ENCODE results near the gene USH2A.

DNA sequence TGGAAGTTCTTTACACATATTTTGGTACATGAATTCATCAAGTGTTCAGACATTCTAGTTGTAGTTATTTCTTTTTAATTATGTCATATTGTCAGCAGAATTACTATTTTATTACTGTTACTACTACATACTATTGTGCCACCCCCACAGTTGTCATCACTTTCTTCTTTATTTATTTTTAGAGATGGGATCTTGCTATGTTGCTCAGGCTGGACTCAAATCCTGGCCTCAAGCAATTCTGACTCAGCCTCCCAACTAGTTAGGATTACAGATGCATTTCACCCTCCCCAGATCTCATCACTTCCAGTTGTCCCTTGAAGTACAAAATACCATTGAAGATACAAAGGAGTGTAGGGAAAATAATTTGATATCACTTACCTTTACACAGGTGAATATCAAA lies 598.2 kb downstream of the USH2A start:
- no peak for TF ChIP-seq EZH2phosphoT487 (IDR thresholded peaks at IDR 0.05; ENCODE audit: low read length)
- TF ChIP-seq, protein P1, sequence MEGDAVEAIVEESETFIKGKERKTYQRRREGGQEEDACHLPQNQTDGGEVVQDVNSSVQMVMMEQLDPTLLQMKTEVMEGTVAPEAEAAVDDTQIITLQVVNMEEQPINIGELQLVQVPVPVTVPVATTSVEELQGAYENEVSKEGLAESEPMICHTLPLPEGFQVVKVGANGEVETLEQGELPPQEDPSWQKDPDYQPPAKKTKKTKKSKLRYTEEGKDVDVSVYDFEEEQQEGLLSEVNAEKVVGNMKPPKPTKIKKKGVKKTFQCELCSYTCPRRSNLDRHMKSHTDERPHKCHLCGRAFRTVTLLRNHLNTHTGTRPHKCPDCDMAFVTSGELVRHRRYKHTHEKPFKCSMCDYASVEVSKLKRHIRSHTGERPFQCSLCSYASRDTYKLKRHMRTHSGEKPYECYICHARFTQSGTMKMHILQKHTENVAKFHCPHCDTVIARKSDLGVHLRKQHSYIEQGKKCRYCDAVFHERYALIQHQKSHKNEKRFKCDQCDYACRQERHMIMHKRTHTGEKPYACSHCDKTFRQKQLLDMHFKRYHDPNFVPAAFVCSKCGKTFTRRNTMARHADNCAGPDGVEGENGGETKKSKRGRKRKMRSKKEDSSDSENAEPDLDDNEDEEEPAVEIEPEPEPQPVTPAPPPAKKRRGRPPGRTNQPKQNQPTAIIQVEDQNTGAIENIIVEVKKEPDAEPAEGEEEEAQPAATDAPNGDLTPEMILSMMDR (IDR thresholded peaks at IDR 0.05; ENCODE audit: low read length), result no peak
